Measurements from ENCODE around the gene EIF4E1B. TPM values are rescaled to one million over a fixed set of nuclear protein-coding genes. Genes with fewer than 3 reads are reported as not detected.
A peak's percentile ranks its signal among the peaks of the same experiment; 100 is the strongest.

Gene EIF4E1B
- total RNA-seq, 5 donors from 2014 or later (not counting 1 experiment from before 2014, with no cell fraction given): not detected

GRCh38 chr5:176652136-176652535 lies 21.7 kb downstream of the EIF4E1B start:
- ATAC-seq (replicated peaks in 1 of 4): no peak

GRCh38 chr5:176653401-176654385 lies 23.2 kb downstream of the EIF4E1B start:
- WGBS (ENCODE audit: insufficient coverage): 69% methylated on average over 18 of the region's 18 CpGs
- H3K4me3 Mint-ChIP-seq: peak overlapping the region in 1 of 3 donors; percentile 21
- H3K4me1 ChIP-seq (ENCODE audit: control insufficient read depth in 1 of 2, extremely low read depth in 1 of 2, insufficient read depth in 2 of 2, low read length in 2 of 2): peaks cover 11 to 73% of the 10 kb centered on the region in 2 experiments
- peaks cover 59 to 67% (median 62%) of the 10 kb centered on the region in 3 donors for H3K4me1 Mint-ChIP-seq
- POLR2A ChIA-PET: no interaction called here
- H3K36me3 Mint-ChIP-seq: peaks cover 15% of the 10 kb centered on the region
- DNase-seq (peak in 9 of 35 experiments; percentile 13 to 46 (median 27)), ATAC-seq (replicated peaks in 1 of 4) (peak; percentile 5 to 18 (median 10))
- H3K27ac ChIP-seq (ENCODE audit: low read length): peak overlapping the region; percentile 19
- peak overlapping the region; percentile 77 to 85 for H3K27ac Mint-ChIP-seq
- H3K9me3 Mint-ChIP-seq: no peaks in the 10 kb centered on the region
- no peaks in the 10 kb centered on the region for H3K9me3 ChIP-seq
- H3K27me3 ChIP-seq (replicated peaks in 1 of 2; ENCODE audit: control insufficient read depth in 2 of 2, extremely low read depth in 1 of 2, insufficient read depth in 2 of 2, low read length in 1 of 2): no peaks in the 10 kb centered on the region
- no peaks in the 10 kb centered on the region for H3K27me3 Mint-ChIP-seq
- H3K36me3 ChIP-seq (ENCODE audit: control insufficient read depth in 2 of 2, extremely low read depth in 1 of 2, insufficient read depth in 1 of 2, low read length in 1 of 2): peaks cover 0 to 14% of the 10 kb centered on the region in 2 donors
- CTCF ChIA-PET: no interaction called here
- H3K4me3 ChIP-seq (ENCODE audit: control insufficient read depth in 1 of 2, extremely low read depth in 1 of 2, low read length in 1 of 2): no peak overlapping the region

More at GRCh38 chr5:176652136-176652535, 21.7 kb downstream of the EIF4E1B start:
- CTCF ChIA-PET: interaction anchor here (0.5 to 1.4 kb wide), 2 partner anchors 9 to 293 kb away, joined by 3 to 11 read pairs; no protein-coding TSS in a partner anchor
- H3K27ac Mint-ChIP-seq: peak overlapping the region in 1 of 2 donors; percentile 49
- Histone ChIP-seq H3K27ac (ENCODE audit: low read length) (no peak overlapping the region), H3K4me3 (ENCODE audit: control insufficient read depth in 1 of 2, extremely low read depth in 1 of 2, low read length in 1 of 2) (no peak overlapping the region), H3K36me3 (ENCODE audit: control insufficient read depth in 2 of 2, extremely low read depth in 1 of 2, insufficient read depth in 1 of 2, low read length in 1 of 2) (peaks cover 0 to 14% of the 10 kb centered on the region in 2 donors), H3K4me1 (ENCODE audit: control insufficient read depth in 1 of 2, extremely low read depth in 1 of 2, insufficient read depth in 2 of 2, low read length in 2 of 2) (peaks cover 9 to 74% of the 10 kb centered on the region in 2 experiments), H3K27me3 (replicated peaks in 1 of 2; ENCODE audit: control insufficient read depth in 2 of 2, extremely low read depth in 1 of 2, insufficient read depth in 2 of 2, low read length in 1 of 2) (no peaks in the 10 kb centered on the region), H3K9me3 (no peaks in the 10 kb centered on the region)
- 100% methylated on average over 5 of the region's 8 CpGs for WGBS (ENCODE audit: insufficient coverage)
- DNase-seq: no peak
- POLR2A ChIA-PET: no interaction called here
- H3K4me1 Mint-ChIP-seq: peaks cover 56 to 66% (median 59%) of the 10 kb centered on the region in 3 donors
- no peak overlapping the region for H3K4me3 Mint-ChIP-seq
- no peaks in the 10 kb centered on the region for H3K9me3 Mint-ChIP-seq
- H3K36me3 Mint-ChIP-seq: peaks cover 15% of the 10 kb centered on the region
- H3K27me3 Mint-ChIP-seq: no peaks in the 10 kb centered on the region

GRCh38 chr5:176654856-176655255 lies 24.4 kb downstream of the EIF4E1B start:
- peak in 3 of 35 experiments; percentile 15 to 27 (median 24) for DNase-seq
- no peaks in the 10 kb centered on the region for H3K9me3 Mint-ChIP-seq
- ChIA-PET CTCF (no interaction called here), POLR2A (no interaction called here)
- Histone ChIP-seq H3K9me3 (no peaks in the 10 kb centered on the region), H3K27ac (ENCODE audit: low read length) (no peak overlapping the region), H3K27me3 (replicated peaks in 1 of 2; ENCODE audit: control insufficient read depth in 2 of 2, extremely low read depth in 1 of 2, insufficient read depth in 2 of 2, low read length in 1 of 2) (no peaks in the 10 kb centered on the region), H3K4me1 (ENCODE audit: control insufficient read depth in 1 of 2, extremely low read depth in 1 of 2, insufficient read depth in 2 of 2, low read length in 2 of 2) (peaks cover 11 to 72% of the 10 kb centered on the region in 2 experiments), H3K4me3 (ENCODE audit: control insufficient read depth in 1 of 2, extremely low read depth in 1 of 2, low read length in 1 of 2) (no peak overlapping the region), H3K36me3 (ENCODE audit: control insufficient read depth in 2 of 2, extremely low read depth in 1 of 2, insufficient read depth in 1 of 2, low read length in 1 of 2) (peaks cover 0 to 14% of the 10 kb centered on the region in 2 donors)
- no peaks in the 10 kb centered on the region for H3K27me3 Mint-ChIP-seq
- ATAC-seq (replicated peaks in 1 of 4): peak in 1 of 4 experiments; percentile 36
- peaks cover 15% of the 10 kb centered on the region for H3K36me3 Mint-ChIP-seq
- H3K27ac Mint-ChIP-seq: no peak overlapping the region
- no peak overlapping the region for H3K4me3 Mint-ChIP-seq
- H3K4me1 Mint-ChIP-seq: peaks cover 60 to 67% (median 60%) of the 10 kb centered on the region in 3 donors
- no CpG with 5 or more reads among the region's 14 CpGs for WGBS (ENCODE audit: insufficient coverage)

- no peak for DNase-seq
- WGBS (ENCODE audit: insufficient coverage): 95% methylated on average over 13 of the region's 13 CpGs
- no peak overlapping the region for H3K27ac Mint-ChIP-seq
These were observed 26.1 kb downstream of the EIF4E1B start for GRCh38 chr5:176656467-176656990.

GRCh38 chr5:176658007-176658599 lies 27.6 kb downstream of the EIF4E1B start:
- DNase-seq (peak; percentile 19 to 81 (median 56)), ATAC-seq (replicated peaks in 1 of 4) (peak; percentile 71 to 79 (median 74))
- Histone ChIP-seq H3K27me3 (replicated peaks in 1 of 2; ENCODE audit: control insufficient read depth in 2 of 2, extremely low read depth in 1 of 2, insufficient read depth in 2 of 2, low read length in 1 of 2) (peaks cover 0 to 16% of the 10 kb centered on the region in 2 experiments), H3K36me3 (ENCODE audit: control insufficient read depth in 2 of 2, extremely low read depth in 1 of 2, insufficient read depth in 1 of 2, low read length in 1 of 2) (peaks cover 0 to 11% of the 10 kb centered on the region in 2 donors), H3K4me1 (ENCODE audit: control insufficient read depth in 1 of 2, extremely low read depth in 1 of 2, insufficient read depth in 2 of 2, low read length in 2 of 2) (peaks cover 7 to 54% of the 10 kb centered on the region in 2 experiments), H3K9me3 (no peaks in the 10 kb centered on the region), H3K4me3 (ENCODE audit: control insufficient read depth in 1 of 2, extremely low read depth in 1 of 2, low read length in 1 of 2) (peak overlapping the region in 1 of 2 donors; percentile 3), H3K27ac (ENCODE audit: low read length) (no peak overlapping the region)
- H3K27ac Mint-ChIP-seq: peak overlapping the region; percentile 46 to 93
- CTCF ChIA-PET: interaction anchor here (0.6 to 2.0 kb wide), 5 partner anchors 10 to 1409 kb away, joined by 3 to 9 read pairs (median 3); partner anchors contain the start of gene CLTB (in 1 of the 2)
- POLR2A ChIA-PET: no interaction called here
- peaks cover 38 to 46% (median 39%) of the 10 kb centered on the region in 3 donors for H3K4me1 Mint-ChIP-seq
- H3K4me3 Mint-ChIP-seq: peak overlapping the region; percentile 68 to 78 (median 71)
- peaks cover 15% of the 10 kb centered on the region for H3K36me3 Mint-ChIP-seq
- WGBS (ENCODE audit: insufficient coverage): 86% methylated on average over 8 of the region's 14 CpGs
- H3K27me3 Mint-ChIP-seq: peaks cover 2 to 3% of the 10 kb centered on the region in 2 donors
- H3K9me3 Mint-ChIP-seq: no peaks in the 10 kb centered on the region

More at GRCh38 chr5:176656467-176656990, 26.1 kb downstream of the EIF4E1B start:
- peaks cover 52 to 62% (median 55%) of the 10 kb centered on the region in 3 donors for H3K4me1 Mint-ChIP-seq
- peaks cover 11 to 70% of the 10 kb centered on the region in 2 experiments for H3K4me1 ChIP-seq (ENCODE audit: control insufficient read depth in 1 of 2, extremely low read depth in 1 of 2, insufficient read depth in 2 of 2, low read length in 2 of 2)
- no peak overlapping the region for H3K27ac ChIP-seq (ENCODE audit: low read length)
- no peak overlapping the region for H3K4me3 ChIP-seq (ENCODE audit: control insufficient read depth in 1 of 2, extremely low read depth in 1 of 2, low read length in 1 of 2)
- ChIA-PET CTCF (interaction anchor here in 1 of 2 donors (1.0 kb wide), 1 partner anchor 10 kb away, joined by 3 read pairs; no protein-coding TSS in a partner anchor), POLR2A (no interaction called here)
- H3K4me3 Mint-ChIP-seq: no peak overlapping the region
- no peak for ATAC-seq (replicated peaks in 1 of 4)
- no peaks in the 10 kb centered on the region for H3K9me3 Mint-ChIP-seq
- peaks cover 15% of the 10 kb centered on the region for H3K36me3 Mint-ChIP-seq
- peaks cover 0 to 4% of the 10 kb centered on the region in 2 experiments for H3K27me3 ChIP-seq (replicated peaks in 1 of 2; ENCODE audit: control insufficient read depth in 2 of 2, extremely low read depth in 1 of 2, insufficient read depth in 2 of 2, low read length in 1 of 2)
- no peaks in the 10 kb centered on the region for H3K9me3 ChIP-seq
- peaks cover 0 to 14% of the 10 kb centered on the region in 2 donors for H3K36me3 ChIP-seq (ENCODE audit: control insufficient read depth in 2 of 2, extremely low read depth in 1 of 2, insufficient read depth in 1 of 2, low read length in 1 of 2)
- peaks cover 0 to under 1% of the 10 kb centered on the region in 2 donors for H3K27me3 Mint-ChIP-seq

Data from T-cell (primary cell).